H9 (cell line): ENCODE data around the gene CYBRD1. TPM values are rescaled to one million over a fixed set of nuclear protein-coding genes. Genes with fewer than 3 reads are reported as not detected.

ENCODE experiments used
- DNase-seq: peaks from one replicate; pipeline ENCODE4 v3.0.0-alpha.2; 2017
- H2AFZ ChIP-seq: one replicate; pipeline ENCODE4 v1.6.1; 2013; ENCODE audit warnings: mild to moderate bottlenecking, low read length, control low read depth, moderate library complexity
- H2AK5ac ChIP-seq: 2 replicates; pipeline ENCODE4 v1.6.1; 2013; ENCODE audit warnings: low read length, control low read depth, mixed read lengths; ENCODE audit not compliant: insufficient read length
- H2BK120ac ChIP-seq: one replicate; pipeline ENCODE4 v1.6.1; 2013; ENCODE audit warnings: low read depth, mild to moderate bottlenecking, low read length, control low read depth, inconsistent platforms; ENCODE audit not compliant: poor library complexity, severe bottlenecking
- H2BK12ac ChIP-seq: 2 replicates; pipeline ENCODE4 v1.6.1; 2013; ENCODE audit warnings: low read length, control low read depth, mixed read lengths, low read depth; ENCODE audit not compliant: insufficient read length
- H2BK15ac ChIP-seq: 2 replicates; pipeline ENCODE4 v1.6.1; 2013; ENCODE audit warnings: low read depth, low read length, control low read depth
- H2BK20ac ChIP-seq: one replicate; pipeline ENCODE4 v1.6.1; 2013; ENCODE audit warnings: low read depth, mild to moderate bottlenecking, low read length, control low read depth, inconsistent platforms; ENCODE audit not compliant: poor library complexity, severe bottlenecking
- H2BK5ac ChIP-seq: 2 replicates; pipeline ENCODE4 v1.6.1; 2013; ENCODE audit warnings: low read length, control low read depth, mixed read lengths; ENCODE audit not compliant: insufficient read length
- H3K14ac ChIP-seq: 2 replicates; pipeline ENCODE4 v1.6.1; 2013; ENCODE audit warnings: low read length, control low read depth; ENCODE audit not compliant: insufficient read depth
- H3K18ac ChIP-seq: 2 replicates; pipeline ENCODE4 v1.6.1; 2013; ENCODE audit warnings: low read depth, mild to moderate bottlenecking, mixed read lengths, low read length, control low read depth; ENCODE audit not compliant: insufficient read length
- H3K23ac ChIP-seq: 2 replicates; pipeline ENCODE4 v1.6.1; 2013; ENCODE audit warnings: low read length, control low read depth, mixed read lengths, low read depth; ENCODE audit not compliant: insufficient read length
- H3K23me2 ChIP-seq: 2 replicates; pipeline ENCODE4 v1.6.1; 2013; ENCODE audit warnings: low read depth, mild to moderate bottlenecking, mixed read lengths, low read length, control low read depth; ENCODE audit not compliant: insufficient read length, poor library complexity, severe bottlenecking
- H3K27ac ChIP-seq: 2 replicates; pipeline ENCODE4 v1.5.1; 2013; ENCODE audit warnings: low read length, control low read depth, mixed read lengths, low read depth; ENCODE audit not compliant: insufficient read length
- H3K27me3 ChIP-seq: 2 replicates; pipeline ENCODE4 v1.6.1; 2013; ENCODE audit warnings: low read length, control low read depth, inconsistent platforms; ENCODE audit not compliant: insufficient read depth
- H3K4ac ChIP-seq: 2 replicates; pipeline ENCODE4 v1.6.1; 2013; ENCODE audit warnings: low read depth, mild to moderate bottlenecking, control low read depth, inconsistent platforms, low read length, moderate library complexity
- H3K4me1 ChIP-seq: 2 replicates; pipeline ENCODE4 v1.6.1; 2013; ENCODE audit warnings: low read length, control low read depth, inconsistent platforms; ENCODE audit not compliant: insufficient read depth
- H3K4me2 ChIP-seq: 2 replicates; pipeline ENCODE4 v1.6.1; 2013; ENCODE audit warnings: low read length, control low read depth, mixed read lengths; ENCODE audit not compliant: insufficient read length, insufficient read depth
- H3K56ac ChIP-seq: 2 replicates; pipeline ENCODE4 v1.6.1; 2013; ENCODE audit warnings: low read depth, mild to moderate bottlenecking, mixed read lengths, low read length, control low read depth; ENCODE audit not compliant: insufficient read length
- H3K79me1 ChIP-seq: 2 replicates; pipeline ENCODE4 v1.6.1; 2013; ENCODE audit warnings: low read depth, mild to moderate bottlenecking, moderate library complexity, low read length, control low read depth, inconsistent platforms; ENCODE audit not compliant: insufficient read depth, poor library complexity, severe bottlenecking
- H3K79me2 ChIP-seq: 2 replicates; pipeline ENCODE4 v1.6.1; 2013; ENCODE audit warnings: low read length, control low read depth, inconsistent platforms; ENCODE audit not compliant: insufficient read depth
- H3K9ac ChIP-seq: 2 replicates; pipeline ENCODE4 v1.6.1; 2013; ENCODE audit warnings: low read length, control low read depth, mixed read lengths; ENCODE audit not compliant: insufficient read length; ENCODE audit errors: extremely low read depth
- H3K9me3 ChIP-seq: one replicate; pipeline ENCODE4 v1.6.1; 2013; ENCODE audit warnings: low read depth, low read length, inconsistent platforms; ENCODE audit not compliant: control insufficient read depth
- H3T11ph ChIP-seq: one replicate; pipeline ENCODE4 v1.6.1; 2013; ENCODE audit warnings: mild to moderate bottlenecking, low read length, control low read depth, inconsistent platforms
- H4K20me1 ChIP-seq: one replicate; pipeline ENCODE4 v1.6.1; 2013; ENCODE audit not compliant: control insufficient read depth, insufficient read length, insufficient read depth
- H4K5ac ChIP-seq: 2 replicates; pipeline ENCODE4 v1.6.1; 2013; ENCODE audit warnings: low read depth, mild to moderate bottlenecking, mixed read lengths, low read length, control low read depth; ENCODE audit not compliant: insufficient read length
- H4K8ac ChIP-seq: replicated peaks from 2 replicates; pipeline ENCODE4 v1.6.1; 2013; ENCODE audit warnings: low read length, control low read depth, mixed read lengths, low read depth; ENCODE audit not compliant: insufficient read length
- H4K91ac ChIP-seq: 2 replicates; pipeline ENCODE4 v1.6.1; 2013; ENCODE audit warnings: low read depth, mild to moderate bottlenecking, moderate library complexity, mixed read lengths, low read length, control low read depth; ENCODE audit not compliant: insufficient read length
- H3K27ac Mint-ChIP-seq, 3 experiments: 2 replicates in 2 of 3; 3 replicates in 1 of 3; pipeline ENCODE4 v1.8.0; 2020 to 2021; ENCODE audit warnings: mixed read lengths in 3 of 3, mild to moderate bottlenecking in 1 of 3, moderate library complexity in 1 of 3
- H3K27me3 Mint-ChIP-seq: 2 replicates; pipeline ENCODE4 v1.8.0; 2021; ENCODE audit warnings: low read depth, mild to moderate bottlenecking, moderate library complexity, mixed read lengths
- H3K36me3 Mint-ChIP-seq, 3 experiments: 2 replicates in 2 of 3; 3 replicates in 1 of 3; pipeline ENCODE4 v1.8.0; 2020 to 2021; ENCODE audit warnings: low read depth in 3 of 3, mixed read lengths in 3 of 3; ENCODE audit not compliant: insufficient read depth in 1 of 3
- H3K4me1 Mint-ChIP-seq, 2 experiments: 2 replicates each; pipeline ENCODE4 v1.8.0; 2020; ENCODE audit warnings: mixed read lengths in 2 of 2
- H3K4me3 Mint-ChIP-seq, 2 experiments: 2 replicates in 1 of 2; 3 replicates in 1 of 2; pipeline ENCODE4 v1.8.0; 2020 to 2021; ENCODE audit warnings: mild to moderate bottlenecking in 2 of 2, mixed read lengths in 2 of 2, moderate library complexity in 1 of 2
- H3K9me3 Mint-ChIP-seq, 2 experiments: 2 replicates in 1 of 2; 3 replicates in 1 of 2; pipeline ENCODE4 v1.8.0; 2020; ENCODE audit warnings: mild to moderate bottlenecking in 2 of 2, mixed read lengths in 2 of 2, moderate library complexity in 1 of 2
- WGBS: extraction: QIAGEN DNeasy Blood & Tissue Kit; methylation state at CpG from one replicate; pipeline ENCODE4 v1.1.7; 2013; ENCODE audit warnings: missing lambda C conversion rate, low lambda C conversion rate, mixed read lengths; ENCODE audit not compliant: insufficient read length; ENCODE audit errors: extremely low coverage; 5-methylcytosine and 5-hydroxymethylcytosine counted together
- total RNA-seq: library from RNA; stranded (reverse); gene quantifications from 2 replicates; pipeline ENCODE4 v1.2.1, GENCODE V29; 2021
- TF ChIP-seq, protein P1 (sequence below): fragments of 200-600 bp; sonication (generic); conservative IDR thresholded peaks from 3 replicates; pipeline ENCODE4 v1.8.0; 2021; ENCODE audit warnings: antibody characterized with exemption, mild to moderate bottlenecking

Gene CYBRD1
- total RNA-seq, 1 experiment from 2014 or later, result 3.6 TPM

DNA sequence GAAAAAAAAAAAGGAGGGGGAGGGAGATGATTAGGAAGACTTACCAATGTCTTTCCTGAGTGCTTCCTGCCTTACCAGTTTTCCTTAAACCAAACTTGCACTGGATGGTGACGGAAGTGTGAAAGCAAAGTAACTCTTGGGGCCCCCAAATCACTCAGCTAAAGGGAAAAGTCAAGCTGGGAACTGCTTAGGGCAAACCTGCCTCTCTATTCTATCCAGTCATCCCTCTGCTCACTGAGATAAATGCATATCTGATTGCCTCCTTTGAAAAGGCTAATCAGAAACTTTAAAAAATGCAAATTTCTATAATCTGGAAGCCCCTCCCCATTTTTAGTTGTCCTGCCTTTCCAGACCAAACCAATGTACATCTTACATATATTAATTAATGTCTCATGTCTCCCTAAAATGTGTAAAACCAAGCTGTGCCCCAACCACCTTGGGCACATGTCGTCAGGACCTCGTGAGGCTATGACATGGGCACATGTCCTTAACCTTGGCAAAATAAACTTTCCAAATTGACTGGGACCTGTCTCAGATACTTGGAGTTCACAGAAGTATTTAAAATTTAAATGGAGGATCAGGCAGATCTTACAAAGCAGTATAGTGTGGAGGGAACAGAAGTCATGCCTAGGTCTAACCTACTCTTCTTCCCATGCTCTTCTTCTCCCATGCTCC, 7.2 kb upstream of the CYBRD1 start:
- H2AK5ac ChIP-seq, result no peak overlapping the region
- no peaks in the 10 kb centered on the region for H3K79me2 ChIP-seq
- no peak overlapping the region for H3K27ac ChIP-seq
- H3K36me3 Mint-ChIP-seq, result peaks cover 0 to 5% (median 3%) of the 10 kb centered on the region in 3 experiments; a peak in 4 of 7 replicates
- no peak overlapping the region for H3K56ac ChIP-seq
- no peak overlapping the region for H4K5ac ChIP-seq
- no peak overlapping the region for H3K4me3 Mint-ChIP-seq
- no peak overlapping the region for H3K23ac ChIP-seq
- no peak overlapping the region for H2BK120ac ChIP-seq
- H2BK15ac ChIP-seq, result no peak overlapping the region
- H3T11ph ChIP-seq, result no peak overlapping the region
- no peak overlapping the region for H3K27ac Mint-ChIP-seq
- TF ChIP-seq, protein P1, sequence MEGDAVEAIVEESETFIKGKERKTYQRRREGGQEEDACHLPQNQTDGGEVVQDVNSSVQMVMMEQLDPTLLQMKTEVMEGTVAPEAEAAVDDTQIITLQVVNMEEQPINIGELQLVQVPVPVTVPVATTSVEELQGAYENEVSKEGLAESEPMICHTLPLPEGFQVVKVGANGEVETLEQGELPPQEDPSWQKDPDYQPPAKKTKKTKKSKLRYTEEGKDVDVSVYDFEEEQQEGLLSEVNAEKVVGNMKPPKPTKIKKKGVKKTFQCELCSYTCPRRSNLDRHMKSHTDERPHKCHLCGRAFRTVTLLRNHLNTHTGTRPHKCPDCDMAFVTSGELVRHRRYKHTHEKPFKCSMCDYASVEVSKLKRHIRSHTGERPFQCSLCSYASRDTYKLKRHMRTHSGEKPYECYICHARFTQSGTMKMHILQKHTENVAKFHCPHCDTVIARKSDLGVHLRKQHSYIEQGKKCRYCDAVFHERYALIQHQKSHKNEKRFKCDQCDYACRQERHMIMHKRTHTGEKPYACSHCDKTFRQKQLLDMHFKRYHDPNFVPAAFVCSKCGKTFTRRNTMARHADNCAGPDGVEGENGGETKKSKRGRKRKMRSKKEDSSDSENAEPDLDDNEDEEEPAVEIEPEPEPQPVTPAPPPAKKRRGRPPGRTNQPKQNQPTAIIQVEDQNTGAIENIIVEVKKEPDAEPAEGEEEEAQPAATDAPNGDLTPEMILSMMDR, result no peak
- no peak overlapping the region for H2AFZ ChIP-seq
- peaks cover 25 to 27% of the 10 kb centered on the region in 2 experiments for H3K4me1 Mint-ChIP-seq
- H4K8ac ChIP-seq, result no peak overlapping the region
- DNase-seq, result no peak
- peaks cover 17% of the 10 kb centered on the region for H3K27me3 Mint-ChIP-seq
- no peak overlapping the region for H4K91ac ChIP-seq
- H3K23me2 ChIP-seq, result no peaks in the 10 kb centered on the region
- no peak overlapping the region for H3K9ac ChIP-seq
- H2BK12ac ChIP-seq, result no peak overlapping the region
- no peak overlapping the region for H2BK20ac ChIP-seq
- H3K18ac ChIP-seq, result no peak overlapping the region
- peaks cover 0 to 6% of the 10 kb centered on the region in 2 experiments; a peak in 1 of 5 replicates for H3K9me3 Mint-ChIP-seq
- H3K14ac ChIP-seq, result no peak overlapping the region
- H2BK5ac ChIP-seq, result no peak overlapping the region
- no peaks in the 10 kb centered on the region for H4K20me1 ChIP-seq
- H3K4me2 ChIP-seq, result no peak overlapping the region
- H3K27me3 ChIP-seq, result no peaks in the 10 kb centered on the region
- WGBS, result no CpG with 5 or more reads among the region's 3 CpGs
- H3K4me1 ChIP-seq, result peaks cover 4% of the 10 kb centered on the region; the same call in 1 of the 2 replicates
- no peaks in the 10 kb centered on the region for H3K79me1 ChIP-seq
- no peak overlapping the region for H3K4ac ChIP-seq
- H3K9me3 ChIP-seq, result no peaks in the 10 kb centered on the region
